ENCODE results near the gene BCL7A.
"Not testable (repeated sequence)": the region's sequence is repeated elsewhere in the genome, so short reads cannot be mapped to it uniquely, and the experiment has no call there.

Gene BCL7A

GRCh38 chr12:122028165-122028904 lies 6.7 kb downstream of the BCL7A start:
- DNase-seq: no peak

DNA sequence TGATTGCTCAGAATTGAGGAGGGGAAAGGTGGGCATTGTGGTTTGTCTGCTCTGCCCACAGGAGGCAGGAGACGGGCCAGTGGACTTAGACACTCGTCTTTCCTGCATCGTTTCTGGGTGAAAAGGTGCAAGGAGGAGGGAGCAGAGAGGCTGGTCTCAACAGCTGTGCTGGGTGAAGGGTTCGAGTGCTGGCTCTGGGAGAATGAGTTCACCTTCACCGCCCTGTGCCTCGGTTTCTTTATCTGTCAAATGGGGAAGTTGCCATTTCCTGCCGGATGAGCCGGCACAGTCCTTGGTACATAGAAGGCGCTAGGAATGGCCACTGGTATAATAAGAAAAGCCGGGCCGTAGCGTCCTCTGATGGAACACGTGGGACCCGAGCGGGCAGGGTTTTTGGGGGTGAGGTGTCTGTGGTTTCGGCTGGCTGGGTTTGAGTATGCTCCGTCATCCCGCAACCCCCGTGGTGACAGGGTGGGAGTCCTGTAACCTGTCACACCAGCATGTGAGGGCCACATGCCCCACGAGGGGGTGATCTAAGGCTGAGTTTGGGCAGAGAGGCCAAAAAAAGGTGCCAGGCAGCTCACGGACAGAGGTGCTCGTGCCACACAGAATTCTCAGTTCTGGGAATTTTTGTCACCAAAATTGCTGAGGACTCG lies 7.3 kb downstream of the BCL7A start:
- DNase-seq: no peak

DNA sequence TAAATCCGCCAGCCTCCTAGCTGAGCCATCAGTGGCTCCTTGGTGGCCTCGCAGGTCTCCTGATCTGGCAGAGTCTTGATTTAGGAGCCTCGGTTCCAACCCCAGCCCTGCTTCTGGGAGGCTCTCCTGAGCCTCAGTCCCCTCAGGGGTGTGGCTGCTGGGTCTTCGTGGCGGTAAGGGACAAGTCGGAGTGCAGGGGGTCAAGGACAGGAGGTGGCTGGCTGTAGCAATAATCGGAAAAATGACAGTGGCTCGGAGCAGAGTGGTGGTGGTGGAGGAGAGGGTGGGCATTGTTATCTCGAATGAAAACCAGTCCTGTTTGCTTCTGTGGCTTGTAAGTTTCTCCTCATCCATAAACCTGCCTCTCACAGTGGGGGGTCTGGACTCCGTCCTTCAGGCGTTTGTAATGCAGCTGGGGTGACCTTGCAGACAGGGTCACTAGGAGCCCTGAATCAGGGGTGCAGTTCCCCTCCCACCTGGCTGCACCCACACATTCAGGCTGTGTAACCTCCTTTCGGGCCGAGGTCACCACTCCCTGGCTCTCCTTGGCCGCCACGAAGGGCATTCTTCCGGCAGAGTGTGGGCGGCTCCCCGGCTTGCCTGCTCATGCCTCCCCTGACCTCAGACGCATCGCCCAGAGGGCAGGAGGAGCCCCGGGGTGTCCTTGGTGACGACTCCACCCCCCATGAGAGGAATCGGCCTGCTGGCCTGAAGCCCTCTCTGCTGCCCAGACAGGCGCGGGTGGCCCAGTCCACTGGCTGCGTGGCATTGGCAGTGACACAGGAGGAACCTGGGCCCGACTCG lies 8.1 kb downstream of the BCL7A start:
- no peak for DNase-seq

GRCh38 chr12:122030424-122031035 lies 8.8 kb downstream of the BCL7A start:
- DNase-seq: no peak

DNA sequence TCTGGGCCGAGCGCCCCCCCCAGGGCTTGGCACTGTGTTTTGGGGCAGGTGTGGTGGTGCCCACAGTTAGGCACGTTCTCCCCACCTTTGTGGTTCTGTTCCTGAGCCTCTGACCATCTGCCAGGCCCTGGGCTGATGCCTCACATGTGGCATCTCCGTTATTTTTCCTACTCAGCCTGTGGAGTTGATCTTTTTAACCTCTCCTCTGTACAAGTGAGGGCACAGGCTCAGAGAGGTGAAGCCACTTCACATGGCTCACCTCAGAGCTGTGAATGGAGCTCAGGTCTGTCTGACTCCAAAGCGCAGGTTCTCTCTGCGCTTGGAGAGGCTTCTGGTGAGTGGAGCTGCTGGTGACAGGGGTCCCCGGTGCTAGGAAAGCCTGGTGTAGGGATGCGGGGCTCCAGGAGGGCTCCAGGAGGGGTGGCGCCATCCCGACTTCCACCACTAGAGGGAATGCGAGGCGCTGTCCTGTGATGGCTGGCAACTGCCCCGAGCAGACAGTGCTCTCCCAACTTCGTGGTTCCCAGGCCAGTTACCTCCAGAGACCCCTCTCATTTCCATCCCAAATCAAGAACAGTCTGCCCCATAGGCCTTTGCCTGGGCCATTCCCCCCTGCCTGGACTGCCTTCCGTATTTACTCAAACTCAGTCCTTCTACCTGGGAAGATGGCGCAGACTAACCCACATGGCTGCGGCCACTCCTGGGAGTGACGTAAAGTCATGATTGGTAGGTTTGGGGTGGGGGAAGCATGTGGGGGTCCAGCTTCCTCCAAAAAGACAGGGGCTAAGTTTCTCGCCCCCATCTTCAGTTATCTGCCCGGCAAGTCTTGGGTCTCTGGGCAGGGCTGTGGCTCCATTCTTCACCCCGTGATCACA lies 9.9 kb downstream of the BCL7A start:
- peak; percentile 34 to 55 for DNase-seq

DNA sequence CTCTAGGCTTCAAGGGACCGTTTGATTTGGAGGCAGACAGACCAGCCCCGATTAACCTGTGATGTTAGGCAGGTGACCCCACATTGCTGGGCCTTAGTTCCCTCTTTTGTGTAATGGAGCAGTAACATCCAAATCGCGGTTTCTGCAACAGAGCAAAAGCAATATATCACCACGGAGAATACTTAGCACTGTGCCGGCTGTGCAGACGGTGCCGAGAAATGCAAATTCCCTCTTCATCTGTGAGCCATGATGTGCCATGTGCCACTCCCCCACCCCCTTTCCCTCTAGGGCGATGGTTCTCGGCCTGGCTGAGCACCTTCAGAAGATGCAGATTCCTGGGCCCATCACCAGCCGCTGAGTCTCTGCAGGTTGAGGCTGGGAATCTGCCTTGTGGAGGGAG lies 10.9 kb downstream of the BCL7A start:
- no peak for DNase-seq

DNA sequence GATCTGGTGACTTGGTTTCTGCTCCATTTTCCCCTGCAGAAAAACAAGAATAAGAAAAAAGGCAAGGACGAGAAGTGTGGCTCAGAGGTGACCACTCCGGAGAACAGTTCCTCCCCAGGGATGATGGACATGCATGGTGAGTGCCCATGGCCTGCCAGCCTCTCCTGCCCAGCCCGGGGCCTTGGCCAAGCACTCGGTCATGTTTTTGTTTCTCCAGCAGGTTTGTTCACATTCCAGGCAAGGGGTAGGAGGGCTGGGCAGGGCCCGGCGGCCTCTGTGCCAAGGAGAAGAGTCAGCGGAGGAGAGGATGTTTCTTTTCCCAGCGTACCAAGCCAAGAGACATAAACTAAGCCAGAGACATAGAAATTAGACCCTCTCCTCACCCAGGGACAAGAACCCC lies 13.6 kb downstream of the BCL7A start:
- DNase-seq: no peak

DNA sequence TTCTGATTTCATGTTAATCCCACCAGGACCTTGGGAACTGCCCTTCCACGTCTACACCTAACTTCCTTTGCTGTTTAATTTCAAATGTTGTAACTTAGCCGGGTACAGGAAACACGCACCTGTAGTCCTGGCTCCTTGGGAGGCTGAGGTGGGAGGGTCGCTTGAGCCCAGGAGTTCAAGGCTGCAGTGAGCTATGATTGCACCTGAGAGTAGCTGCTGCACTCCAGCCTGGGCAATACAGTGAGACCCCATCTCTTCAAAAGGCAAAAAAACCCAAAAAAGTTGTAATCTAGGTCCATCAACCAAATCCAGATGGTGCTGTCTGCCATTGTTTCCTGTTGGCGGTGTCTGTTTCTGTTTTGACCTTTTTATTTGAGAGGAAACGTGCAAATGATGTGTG lies 14.5 kb downstream of the BCL7A start:
- DNase-seq: no peak

GRCh38 chr12:122040579-122041386 lies 19.1 kb downstream of the BCL7A start:
- DNase-seq: no peak

GRCh38 chr12:122041458-122041857 lies 19.8 kb downstream of the BCL7A start:
- DNase-seq: not testable (repeated sequence)

DNA sequence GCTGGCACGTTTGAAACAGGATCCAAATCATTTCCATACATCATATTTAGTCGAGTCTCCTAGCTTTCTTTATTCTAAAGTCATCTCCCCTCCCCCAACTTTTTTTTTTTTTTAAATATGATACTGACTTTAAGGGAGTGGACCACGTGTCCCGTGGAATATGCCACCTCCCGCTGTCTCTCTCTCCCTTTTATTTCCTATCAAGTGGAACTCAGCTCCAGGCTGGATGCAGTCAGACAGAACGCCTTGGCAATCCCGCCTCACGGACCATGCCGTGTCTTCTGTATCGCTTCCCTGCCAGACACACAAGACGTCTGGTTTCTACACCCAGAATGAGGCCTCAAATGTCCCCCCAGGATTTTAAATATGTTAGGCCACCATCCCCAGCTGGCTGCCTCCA lies 21.2 kb downstream of the BCL7A start:
- no peak for DNase-seq

GRCh38 chr12:122043476-122043875 lies 21.8 kb downstream of the BCL7A start:
- DNase-seq: no peak

GRCh38 chr12:122045262-122045661 lies 23.6 kb downstream of the BCL7A start:
- no peak for DNase-seq

DNA sequence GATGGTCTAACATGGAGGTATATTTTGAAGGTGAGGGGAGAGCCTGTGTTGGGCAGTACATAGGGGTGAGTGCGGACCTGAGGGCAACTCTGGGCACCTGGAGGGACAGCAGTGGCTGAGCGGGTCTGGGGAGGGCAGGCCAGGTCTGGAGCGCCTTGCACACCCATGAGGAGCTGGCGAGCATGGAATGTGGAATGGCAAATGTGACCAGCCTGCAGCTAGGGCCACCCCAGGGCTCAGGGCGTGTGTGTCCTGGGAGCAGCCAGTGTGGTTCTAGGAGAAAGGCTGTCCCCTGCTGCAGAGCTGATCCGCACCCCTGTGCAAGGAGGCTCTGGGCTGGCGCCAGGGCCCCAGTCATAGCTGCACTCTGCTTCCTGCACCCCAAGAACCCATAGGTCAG lies 24.5 kb downstream of the BCL7A start:
- DNase-seq: no peak

GRCh38 chr12:122048151-122048550 lies 26.5 kb downstream of the BCL7A start:
- no peak for DNase-seq

- no peak for DNase-seq
Observed at GRCh38 chr12:122049827-122050226, 28.1 kb downstream of the BCL7A start.

GRCh38 chr12:122050706-122051105 lies 29.0 kb downstream of the BCL7A start:
- no peak for DNase-seq

- DNase-seq: no peak
Observed at GRCh38 chr12:122051231-122051876, 29.7 kb downstream of the BCL7A start.

DNA sequence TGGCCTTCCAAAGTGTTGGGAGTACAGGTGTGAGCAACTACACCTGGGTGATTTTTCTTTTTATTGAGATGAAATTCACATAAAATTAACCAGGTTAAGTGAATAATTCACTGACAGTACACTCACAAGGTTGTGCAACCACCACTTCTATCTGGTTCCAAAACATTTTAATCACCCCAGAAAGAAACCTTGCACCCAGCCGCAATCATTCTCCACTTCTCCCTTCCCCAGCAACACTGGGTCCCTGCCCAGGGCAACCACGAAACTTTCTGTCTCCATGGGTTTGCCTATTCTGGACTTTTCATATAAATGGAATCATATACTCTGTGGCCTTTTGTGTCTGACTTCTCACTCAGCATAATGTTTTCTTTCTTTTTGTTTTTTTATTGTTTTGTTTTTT lies 30.6 kb downstream of the BCL7A start:
- DNase-seq: no peak

GRCh38 chr12:122054842-122055520 lies 33.3 kb downstream of the BCL7A start:
- no peak for DNase-seq
